Natural killer cell (primary cell): ENCODE data around the gene HOMER2. TPM values are rescaled to one million over a fixed set of nuclear protein-coding genes. Genes with fewer than 3 reads are reported as not detected.
"Not testable (repeated sequence)": the region's sequence is repeated elsewhere in the genome, so short reads cannot be mapped to it uniquely, and the experiment has no call there.

ENCODE experiments used
- ATAC-seq, 3 donors: fragments of 150-1000 bp in 2 of 3; fragments of 200-7000 bp in 1 of 3; cut with Tn5 transposase; 1 replicate in 1 of 3; 2 replicates in 2 of 3; pipeline ENCODE4 v1.10.0; 2021; ENCODE audit warnings: mild to moderate bottlenecking in 2 of 3, moderate library complexity in 2 of 3
- DNase-seq, 2 donors: peaks; one replicate each; pipeline versions ENCODE4 v3.0.0 to v3.0.0-alpha.2; 2013 to 2021; ENCODE audit warnings: mixed read lengths in 1 of 2
- H3K27ac ChIP-seq: one replicate; pipeline ENCODE4 v1.5.1; 2013; ENCODE audit warnings: mild to moderate bottlenecking, low read length
- H3K27me3 ChIP-seq: one replicate; pipeline ENCODE4 v1.6.1; 2013; ENCODE audit warnings: low read length; ENCODE audit not compliant: control insufficient read depth, insufficient read depth
- H3K36me3 ChIP-seq: one replicate; pipeline ENCODE4 v1.6.1; 2013; ENCODE audit warnings: low read length; ENCODE audit not compliant: control insufficient read depth, insufficient read depth
- H3K4me1 ChIP-seq: one replicate; pipeline ENCODE4 v1.6.1; 2013; ENCODE audit warnings: low read length; ENCODE audit not compliant: control insufficient read depth, insufficient read depth
- H3K4me3 ChIP-seq: one replicate; pipeline ENCODE4 v1.5.1; 2013; ENCODE audit warnings: low read length
- H3K9me3 ChIP-seq: one replicate; pipeline ENCODE4 v1.6.1; 2013; ENCODE audit warnings: low read length; ENCODE audit not compliant: control insufficient read depth, insufficient read depth
- H3K27ac Mint-ChIP-seq, 2 donors: one replicate each; pipeline ENCODE4 v1.8.0; 2022; ENCODE audit warnings: mild to moderate bottlenecking in 2 of 2, mixed read lengths in 2 of 2, moderate library complexity in 1 of 2
- H3K27me3 Mint-ChIP-seq, 2 donors: one replicate each; pipeline ENCODE4 v1.8.0; 2022; ENCODE audit warnings: low read depth in 2 of 2, mixed read lengths in 2 of 2
- H3K36me3 Mint-ChIP-seq: one replicate; pipeline ENCODE4 v1.8.0; 2022; ENCODE audit warnings: mixed read lengths
- H3K4me1 Mint-ChIP-seq, 2 donors: one replicate each; pipeline ENCODE4 v1.8.0; 2022; ENCODE audit warnings: mixed read lengths in 2 of 2
- H3K4me3 Mint-ChIP-seq: one replicate; pipeline ENCODE4 v1.8.0; 2022; ENCODE audit warnings: mild to moderate bottlenecking, moderate library complexity, mixed read lengths
- H3K9me3 Mint-ChIP-seq, 2 donors: one replicate each; pipeline ENCODE4 v1.8.0; 2022; ENCODE audit warnings: mixed read lengths in 2 of 2
- CTCF ChIP-seq: fragments of 200-600 bp; IDR thresholded peaks from one replicate; pipeline ENCODE4 v1.8.0; 2022; ENCODE audit warnings: antibody characterized with exemption
- WGBS: methylation state at CpG from one replicate; pipeline ENCODE4 v1.1.7; 2013; ENCODE audit warnings: missing lambda C conversion rate; ENCODE audit not compliant: insufficient coverage; 5-methylcytosine and 5-hydroxymethylcytosine counted together
- intact Hi-C: fragments of 100-400 bp; cut with micrococcal nuclease; formaldehyde crosslinking; loops from one replicate; pipeline ENCODE4 v1.14.2; 2022
- total RNA-seq, 4 donors: library from RNA; stranded (reverse); fragments of 120-200 nt in 1 of 4; gene quantifications; one replicate each; pipeline versions ENCODE4 v1.2.3 to v1.2.4, GENCODE V29; 2013 to 2022

Gene HOMER2
- total RNA-seq, 3 donors from 2014 or later (not counting 1 experiment from before 2014, with no cell fraction given), result 3.6 to 7.0 (median 4.0) TPM

GRCh38 chr15:82871832-82872484 is 80.6 kb downstream of the HOMER2 start:
- DNase-seq (no peak), ATAC-seq (no peak)
- Mint-ChIP-seq H3K4me1 (no peaks in the 10 kb centered on the region), H3K27ac (no peak overlapping the region), H3K36me3 (no peaks in the 10 kb centered on the region), H3K9me3 (no peaks in the 10 kb centered on the region), H3K4me3 (no peak overlapping the region), H3K27me3 (no peaks in the 10 kb centered on the region)
- Histone ChIP-seq H3K27me3 (no peaks in the 10 kb centered on the region), H3K27ac (no peak overlapping the region), H3K9me3 (no peaks in the 10 kb centered on the region), H3K36me3 (no peaks in the 10 kb centered on the region), H3K4me3 (no peak overlapping the region), H3K4me1 (peaks cover 4% of the 10 kb centered on the region)
- 47% methylated on average over 7 of the region's 7 CpGs for WGBS
- intact Hi-C loops, result no loop called here
- no peak for TF ChIP-seq CTCF

- no peak for DNase-seq
- 57% methylated on average over 5 of the region's 5 CpGs for WGBS
- H3K27ac ChIP-seq, result no peak overlapping the region
Observed at GRCh38 chr15:82871358-82871757, 81.2 kb downstream of the HOMER2 start.

GRCh38 chr15:82870727-82871320 is 81.7 kb downstream of the HOMER2 start:
- WGBS, result 52% methylated on average over 7 of the region's 7 CpGs
- no peak for TF ChIP-seq CTCF
- Mint-ChIP-seq H3K9me3 (no peaks in the 10 kb centered on the region), H3K4me3 (no peak overlapping the region), H3K4me1 (no peaks in the 10 kb centered on the region), H3K27ac (no peak overlapping the region), H3K27me3 (no peaks in the 10 kb centered on the region), H3K36me3 (no peaks in the 10 kb centered on the region)
- peaks cover 4% of the 10 kb centered on the region for H3K4me1 ChIP-seq
- ATAC-seq, result no peak
- no peak for DNase-seq
- intact Hi-C loops, result no loop called here
- no peaks in the 10 kb centered on the region for H3K9me3 ChIP-seq
- H3K27me3 ChIP-seq, result no peaks in the 10 kb centered on the region
- no peaks in the 10 kb centered on the region for H3K36me3 ChIP-seq
- no peak overlapping the region for H3K27ac ChIP-seq
- no peak overlapping the region for H3K4me3 ChIP-seq

More at GRCh38 chr15:82871358-82871757, 81.2 kb downstream of the HOMER2 start:
- Histone ChIP-seq H3K36me3 (no peaks in the 10 kb centered on the region), H3K27me3 (no peaks in the 10 kb centered on the region), H3K4me3 (no peak overlapping the region), H3K9me3 (no peaks in the 10 kb centered on the region), H3K4me1 (peaks cover 4% of the 10 kb centered on the region)
- Mint-ChIP-seq H3K27ac (no peak overlapping the region), H3K9me3 (no peaks in the 10 kb centered on the region), H3K4me3 (no peak overlapping the region), H3K27me3 (no peaks in the 10 kb centered on the region), H3K4me1 (no peaks in the 10 kb centered on the region), H3K36me3 (no peaks in the 10 kb centered on the region)
- intact Hi-C loops, result no loop called here
- TF ChIP-seq CTCF, result no peak
- ATAC-seq, result no peak

- ATAC-seq, H3K27ac ChIP-seq, H3K36me3 Mint-ChIP-seq, H3K4me1 Mint-ChIP-seq, H3K27ac Mint-ChIP-seq, H3K4me3 ChIP-seq, H3K36me3 ChIP-seq, DNase-seq, H3K4me3 Mint-ChIP-seq, H3K27me3 Mint-ChIP-seq, H3K27me3 ChIP-seq, H3K9me3 Mint-ChIP-seq, H3K9me3 ChIP-seq, intact Hi-C loops, H3K4me1 ChIP-seq: not testable (repeated sequence)
- 95% methylated on average over 3 of the region's 3 CpGs for WGBS
Observed at GRCh38 chr15:82865981-82866380, 86.5 kb downstream of the HOMER2 start.

GRCh38 chr15:82865581-82865980 is 86.9 kb downstream of the HOMER2 start:
- H3K4me1 Mint-ChIP-seq, H3K36me3 Mint-ChIP-seq, H3K27me3 Mint-ChIP-seq, H3K4me3 Mint-ChIP-seq, H3K27me3 ChIP-seq, DNase-seq, H3K27ac Mint-ChIP-seq, H3K9me3 ChIP-seq, H3K9me3 Mint-ChIP-seq, ATAC-seq, H3K36me3 ChIP-seq, H3K4me3 ChIP-seq, H3K27ac ChIP-seq, H3K4me1 ChIP-seq, intact Hi-C loops: not testable (repeated sequence)
- 85% methylated on average over 4 of the region's 4 CpGs for WGBS
